ENCODE results near the gene METTL16.

- no peak for TF ChIP-seq EZH2 (IDR thresholded peaks at IDR 0.05; ENCODE audit: borderline replicate concordance, low read depth, low read length, severe bottlenecking)
- TF ChIP-seq CTCF (IDR thresholded peaks at IDR 0.05; ENCODE audit: borderline replicate concordance, extremely low read depth, low read length, poor library complexity, severe bottlenecking): no peak
These were observed 33.7 kb upstream of the METTL16 start for GRCh38 chr17:2545393-2545792.

All from DND-41 (cell line).